HG03342 (cell line): ENCODE measurements around the gene KNG1.

Source experiments
- ATAC-seq: cut with Tn5 transposase; IDR thresholded peaks from one replicate; pipeline ENCODE4 v1.9.1; 2021; ENCODE audit warnings: mild to moderate bottlenecking, moderate library complexity; ENCODE audit not compliant: unreplicated experiment

KNG1 gene

DNA sequence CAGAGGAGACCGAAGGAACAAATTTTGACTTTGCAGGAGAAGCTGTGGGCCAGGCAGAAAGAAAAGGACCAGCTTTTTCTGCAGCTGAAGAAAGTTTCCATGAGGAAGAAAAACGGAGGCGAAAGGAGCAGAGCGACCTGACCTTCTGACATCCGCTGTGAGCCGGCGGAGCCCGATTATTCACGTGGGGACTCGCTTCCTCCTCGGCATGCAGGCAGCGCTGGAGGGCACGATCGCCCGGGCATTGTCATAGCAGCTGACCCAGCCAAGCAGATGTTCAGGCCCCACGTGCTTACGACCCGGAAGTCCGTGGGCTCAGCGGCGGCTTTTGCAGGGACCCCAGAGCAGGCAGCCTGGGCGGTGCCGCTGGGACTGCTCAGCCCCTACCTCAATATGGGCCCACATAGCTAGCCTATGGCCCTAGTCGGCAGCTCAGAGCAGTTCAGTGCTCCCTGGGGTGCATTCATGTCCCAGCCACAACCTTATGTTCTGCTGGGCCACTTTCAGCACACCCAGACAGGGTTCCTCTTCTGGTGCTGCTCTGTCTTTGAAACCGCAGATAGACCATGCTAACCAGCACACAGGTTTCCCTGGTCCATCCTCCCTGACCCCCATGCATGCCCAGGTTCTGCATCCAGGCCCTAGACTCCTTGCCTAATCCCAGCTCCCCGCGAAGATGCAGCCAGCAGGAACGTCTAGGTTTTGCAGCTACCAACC lies 55.7 kb downstream of the KNG1 start:
- peak; percentile 84 for ATAC-seq

GRCh38 chr3:186775999-186776398 lies 58.8 kb downstream of the KNG1 start:
- no peak for ATAC-seq

- ATAC-seq: no peak
Measured at GRCh38 chr3:186779204-186779603, 62.0 kb downstream of the KNG1 start.

GRCh38 chr3:186782542-186783057 lies 65.4 kb downstream of the KNG1 start:
- ATAC-seq: peak; percentile 34

GRCh38 chr3:186783058-186783730 lies 66.0 kb downstream of the KNG1 start, which contains the start of gene EIF4A2:
Gene EIF4A2, plus strand, starts transcription at chr3:186783577. Its CDS starts 34 bp downstream, at chr3:186783611.
- peak; percentile 56 for ATAC-seq

DNA sequence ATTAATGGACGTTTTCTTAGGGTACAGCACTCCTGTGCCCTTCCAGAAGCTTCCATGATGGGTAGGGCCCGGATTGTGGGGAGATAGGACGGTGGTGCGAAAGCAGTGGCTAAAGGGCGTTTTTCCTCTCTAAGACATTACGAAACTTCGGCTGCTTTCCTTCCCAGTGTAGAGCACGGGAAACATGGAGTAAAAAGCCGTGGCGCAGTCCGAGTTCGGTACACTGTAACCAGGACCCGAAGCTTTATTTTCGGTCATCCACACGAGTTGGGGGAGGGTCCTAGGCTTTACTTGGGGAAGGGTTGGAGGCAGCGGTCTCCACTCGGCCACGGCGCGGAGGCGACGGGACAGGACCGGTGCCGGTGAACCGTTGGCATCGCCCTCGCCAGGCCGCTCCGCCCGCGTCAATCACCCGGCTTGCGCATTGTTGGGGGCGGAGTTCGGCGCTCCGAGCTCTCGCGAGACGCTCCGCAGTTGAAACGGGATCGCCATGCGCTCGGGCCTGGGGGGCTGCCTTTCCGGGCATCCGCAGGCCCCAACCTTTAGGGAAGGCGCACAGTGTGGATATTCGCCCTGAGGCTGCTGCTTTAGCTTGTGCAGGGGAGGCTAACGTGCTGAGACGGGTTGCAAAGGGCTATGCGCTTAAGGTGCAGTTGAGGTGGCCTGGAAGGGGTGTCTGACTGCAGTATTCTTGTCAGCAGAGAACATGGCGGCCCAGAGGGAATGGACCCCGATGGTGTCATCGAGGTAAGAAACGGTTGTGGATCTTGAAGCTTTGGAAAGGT lies 66.8 kb downstream of the KNG1 start:
- peak; percentile 69 for ATAC-seq

GRCh38 chr3:186784820-186785494 lies 67.8 kb downstream of the KNG1 start:
- no peak for ATAC-seq

- no peak for ATAC-seq
Measured at GRCh38 chr3:186785495-186786018, 68.4 kb downstream of the KNG1 start.

DNA sequence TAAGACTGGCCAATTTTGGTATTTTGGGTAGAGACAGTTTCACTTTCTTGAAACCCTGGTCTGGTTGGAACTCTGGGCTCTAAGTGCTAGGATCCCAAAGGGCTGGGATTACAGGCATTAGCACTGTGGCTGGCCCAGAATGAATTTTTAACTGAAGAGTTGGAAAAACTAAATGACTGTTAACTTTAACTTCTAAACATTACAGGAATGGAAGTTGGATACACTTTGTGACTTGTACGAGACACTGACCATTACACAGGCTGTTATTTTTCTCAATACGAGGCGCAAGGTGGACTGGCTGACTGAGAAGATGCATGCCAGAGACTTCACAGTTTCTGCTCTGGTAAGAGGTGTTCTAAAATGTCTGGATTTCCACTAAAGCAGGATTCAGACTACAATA lies 69.8 kb downstream of the KNG1 start:
- no peak for ATAC-seq

DNA sequence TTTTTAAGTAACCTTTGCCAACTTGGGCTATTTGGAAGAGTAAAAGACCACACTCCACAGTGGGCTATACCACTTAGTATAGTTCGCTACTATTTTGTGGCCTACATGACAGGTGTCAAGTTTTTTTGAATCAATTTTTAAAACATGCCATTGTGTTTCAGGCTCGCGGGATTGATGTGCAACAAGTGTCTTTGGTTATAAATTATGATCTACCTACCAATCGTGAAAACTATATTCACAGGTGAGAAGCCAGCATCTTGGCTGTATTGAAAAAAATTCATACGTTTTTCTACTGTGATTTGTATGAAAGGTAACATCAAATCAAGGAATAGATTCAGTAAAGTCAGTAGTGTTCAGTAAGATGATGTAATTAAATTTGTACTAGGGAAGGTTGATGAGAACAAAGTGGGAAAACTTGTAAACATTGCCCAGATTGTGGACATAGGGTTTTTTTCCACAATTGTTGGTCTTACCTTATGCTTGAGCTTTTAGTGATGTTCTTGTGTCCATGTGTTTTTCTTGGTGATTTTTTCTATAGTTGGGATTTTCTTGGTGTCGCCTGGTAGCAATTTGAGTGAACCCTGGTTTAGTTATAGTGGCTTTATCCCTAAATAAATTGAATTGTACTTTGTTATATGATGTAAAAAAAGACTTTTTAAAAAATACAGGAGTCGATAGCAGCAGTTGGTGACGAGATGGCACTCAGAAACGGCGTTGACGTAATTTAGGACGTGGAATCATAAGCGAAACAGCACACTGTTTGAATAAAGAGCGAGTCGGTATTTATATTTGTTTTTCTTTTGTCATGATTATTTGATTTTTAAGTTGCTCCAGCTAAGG lies 70.7 kb downstream of the KNG1 start:
- ATAC-seq: no peak

DNA sequence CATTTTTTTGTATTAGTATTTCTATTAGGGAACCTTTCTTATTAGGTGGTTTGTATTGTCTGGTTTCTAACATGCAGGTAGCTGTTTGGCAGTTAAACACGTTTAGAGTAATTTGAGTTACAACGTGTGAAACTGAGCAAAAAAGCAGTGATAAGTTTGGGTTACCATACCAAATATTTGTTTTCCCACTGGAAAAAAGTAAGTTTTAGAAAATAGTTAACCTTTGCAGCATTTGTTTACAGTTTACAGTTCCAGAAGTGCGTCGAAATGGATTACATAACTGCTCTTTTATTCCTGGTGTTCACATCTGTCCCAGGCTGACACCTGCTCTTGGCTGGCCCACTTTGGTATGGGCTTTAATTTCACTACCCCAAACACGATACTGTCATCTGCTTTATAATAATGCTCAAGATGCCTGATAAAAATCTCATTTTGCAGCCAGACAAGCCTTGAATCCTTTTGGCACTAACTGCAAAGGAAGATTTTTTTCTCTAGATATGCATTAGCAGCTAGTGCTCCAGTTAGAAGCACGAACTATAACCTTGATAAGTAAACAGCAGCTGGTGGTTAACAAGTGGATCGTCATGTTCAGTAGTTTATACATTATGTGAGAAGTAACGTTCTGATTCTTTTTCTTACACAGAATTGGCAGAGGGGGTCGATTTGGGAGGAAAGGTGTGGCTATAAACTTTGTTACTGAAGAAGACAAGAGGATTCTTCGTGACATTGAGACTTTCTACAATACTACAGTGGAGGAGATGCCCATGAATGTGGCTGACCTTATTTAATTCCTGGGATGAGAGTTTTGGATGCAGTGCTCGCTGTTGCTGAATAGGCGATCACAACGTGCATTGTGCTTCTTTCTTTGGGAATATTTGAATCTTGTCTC lies 71.6 kb downstream of the KNG1 start:
- no peak for ATAC-seq

- ATAC-seq: no peak
Measured at GRCh38 chr3:186789554-186790260, 72.5 kb downstream of the KNG1 start.

DNA sequence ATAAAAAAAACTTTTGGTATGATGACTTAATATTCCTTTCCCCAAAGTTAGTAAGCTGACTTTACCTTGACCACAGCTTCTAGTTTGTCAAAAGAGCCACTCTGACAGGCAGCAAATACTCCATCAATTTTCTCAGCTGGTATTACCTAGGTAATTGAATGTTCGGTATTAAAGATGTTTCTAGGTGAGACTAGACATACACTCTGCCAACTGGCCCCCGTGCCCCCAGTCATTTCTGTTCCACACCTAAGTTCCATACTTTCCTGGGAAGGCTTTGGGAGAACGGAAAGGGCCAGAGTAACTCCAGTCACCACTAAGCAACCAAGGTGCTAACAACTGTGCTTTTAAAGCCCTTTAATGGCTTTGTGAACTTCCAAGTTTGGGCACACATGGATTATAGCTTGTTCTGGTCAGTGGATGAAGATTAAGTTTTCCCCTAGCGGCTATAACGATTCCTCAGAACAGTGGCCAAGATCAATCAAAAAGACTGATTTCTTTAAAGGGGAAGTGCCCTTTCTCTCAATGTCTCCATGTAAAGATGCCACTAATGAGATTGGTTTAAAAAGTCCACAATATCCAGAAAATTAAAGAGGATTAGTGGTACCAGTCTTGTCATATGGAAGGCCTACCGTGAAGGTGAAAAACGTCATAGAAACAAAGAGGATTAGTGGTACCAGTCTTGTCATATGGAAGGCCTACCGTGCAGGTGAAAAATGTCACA lies 73.3 kb downstream of the KNG1 start:
- no peak for ATAC-seq
